Astrocyte (in vitro differentiated cells and primary cell): ENCODE data around the gene GNAO1.

Experiments
- EZH2 ChIP-seq: IDR thresholded peaks from 2 replicates; pipeline ENCODE4 v1.6.1; 2012; ENCODE audit warnings: mild to moderate bottlenecking, low read length, inconsistent platforms; ENCODE audit not compliant: insufficient read depth
- TF ChIP-seq, protein P1 (sequence below): IDR thresholded peaks from 2 replicates; pipeline ENCODE4 v1.5.1; 2011; ENCODE audit warnings: low read depth, mild to moderate bottlenecking, inconsistent platforms, low read length, moderate library complexity; ENCODE audit not compliant: insufficient read depth

DNA sequence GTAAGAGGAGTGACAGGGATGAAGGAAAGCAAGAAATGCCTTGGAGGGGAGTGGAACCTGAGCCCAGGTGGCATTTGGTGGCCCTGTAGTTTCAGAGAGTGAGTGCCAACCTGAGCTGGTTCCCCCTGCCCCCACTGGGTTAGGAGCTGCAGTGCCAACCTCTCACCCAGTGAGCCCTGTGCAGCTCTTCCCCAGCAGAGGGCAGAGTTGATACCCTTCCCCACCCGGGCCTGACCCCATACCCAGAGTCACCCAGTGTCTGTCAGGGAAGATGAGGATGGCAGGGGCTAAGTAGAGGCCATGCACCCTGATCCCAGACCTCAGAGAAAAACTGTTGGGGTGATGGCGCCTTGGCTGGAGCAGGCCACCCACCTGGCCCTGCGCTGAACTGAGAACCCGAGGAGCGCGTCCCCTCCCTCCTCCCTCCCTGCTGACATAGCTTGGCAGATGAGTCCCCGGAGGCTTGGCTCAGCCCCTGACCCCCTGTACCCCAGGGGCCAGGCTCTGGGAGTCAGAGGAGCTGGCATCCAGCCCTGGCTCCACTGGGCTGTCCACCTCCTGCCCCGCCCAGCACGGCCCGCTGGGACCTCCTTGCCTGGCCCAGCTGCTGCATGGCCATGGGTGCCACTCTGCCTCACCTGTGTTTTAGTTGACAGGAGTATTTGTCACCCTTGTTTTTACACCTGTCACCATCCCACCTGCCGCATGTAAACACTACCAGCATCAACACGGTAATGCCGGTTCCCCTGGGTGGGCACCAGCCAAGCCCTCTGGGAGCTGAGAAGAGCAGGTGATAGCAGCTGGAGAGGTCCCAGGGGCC is 120.1 kb downstream of the GNAO1 start:
- TF ChIP-seq, protein P1, sequence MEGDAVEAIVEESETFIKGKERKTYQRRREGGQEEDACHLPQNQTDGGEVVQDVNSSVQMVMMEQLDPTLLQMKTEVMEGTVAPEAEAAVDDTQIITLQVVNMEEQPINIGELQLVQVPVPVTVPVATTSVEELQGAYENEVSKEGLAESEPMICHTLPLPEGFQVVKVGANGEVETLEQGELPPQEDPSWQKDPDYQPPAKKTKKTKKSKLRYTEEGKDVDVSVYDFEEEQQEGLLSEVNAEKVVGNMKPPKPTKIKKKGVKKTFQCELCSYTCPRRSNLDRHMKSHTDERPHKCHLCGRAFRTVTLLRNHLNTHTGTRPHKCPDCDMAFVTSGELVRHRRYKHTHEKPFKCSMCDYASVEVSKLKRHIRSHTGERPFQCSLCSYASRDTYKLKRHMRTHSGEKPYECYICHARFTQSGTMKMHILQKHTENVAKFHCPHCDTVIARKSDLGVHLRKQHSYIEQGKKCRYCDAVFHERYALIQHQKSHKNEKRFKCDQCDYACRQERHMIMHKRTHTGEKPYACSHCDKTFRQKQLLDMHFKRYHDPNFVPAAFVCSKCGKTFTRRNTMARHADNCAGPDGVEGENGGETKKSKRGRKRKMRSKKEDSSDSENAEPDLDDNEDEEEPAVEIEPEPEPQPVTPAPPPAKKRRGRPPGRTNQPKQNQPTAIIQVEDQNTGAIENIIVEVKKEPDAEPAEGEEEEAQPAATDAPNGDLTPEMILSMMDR: no peak
- TF ChIP-seq EZH2: no peak
